Kidney epithelial cell (primary cell): ENCODE measurements around the gene ADPRHL1. TPM values are rescaled to one million over a fixed set of nuclear protein-coding genes. Genes with fewer than 3 reads are reported as not detected.
"Not testable (repeated sequence)": the region's sequence is repeated elsewhere in the genome, so short reads cannot be mapped to it uniquely, and the experiment has no call there.

Experiments
- DNase-seq: peaks from one replicate; pipeline ENCODE4 v3.0.0-alpha.2; 2010; ENCODE audit warnings: low read depth
- H3K27me3 ChIP-seq: 2 replicates; pipeline ENCODE4 v1.6.0; 2011; ENCODE audit warnings: low read length; ENCODE audit not compliant: control insufficient read depth, insufficient read depth
- H3K36me3 ChIP-seq: 2 replicates; pipeline ENCODE4 v1.5.1; 2011; ENCODE audit warnings: low read length; ENCODE audit not compliant: control insufficient read depth, insufficient read depth
- H3K4me3 ChIP-seq: 2 replicates; pipeline ENCODE4 v1.5.1; 2011; ENCODE audit warnings: low read depth, mild to moderate bottlenecking, control low read depth, low read length
- total RNA-seq: library from RNA; depleted of rRNA; stranded (reverse); fragments of >200 nt; gene quantifications from 2 replicates; pipeline ENCODE4 v1.2.3, GENCODE V29; 2015
- TF ChIP-seq, protein P1 (sequence below): IDR thresholded peaks from 2 replicates; pipeline ENCODE4 v1.5.1; 2011; ENCODE audit warnings: mild to moderate bottlenecking, moderate library complexity, low read length, control low read depth, inconsistent platforms; ENCODE audit not compliant: insufficient read depth, poor library complexity, severe bottlenecking

Gene ADPRHL1
- total RNA-seq, 1 donor from 2014 or later = 0.84 TPM

DNA sequence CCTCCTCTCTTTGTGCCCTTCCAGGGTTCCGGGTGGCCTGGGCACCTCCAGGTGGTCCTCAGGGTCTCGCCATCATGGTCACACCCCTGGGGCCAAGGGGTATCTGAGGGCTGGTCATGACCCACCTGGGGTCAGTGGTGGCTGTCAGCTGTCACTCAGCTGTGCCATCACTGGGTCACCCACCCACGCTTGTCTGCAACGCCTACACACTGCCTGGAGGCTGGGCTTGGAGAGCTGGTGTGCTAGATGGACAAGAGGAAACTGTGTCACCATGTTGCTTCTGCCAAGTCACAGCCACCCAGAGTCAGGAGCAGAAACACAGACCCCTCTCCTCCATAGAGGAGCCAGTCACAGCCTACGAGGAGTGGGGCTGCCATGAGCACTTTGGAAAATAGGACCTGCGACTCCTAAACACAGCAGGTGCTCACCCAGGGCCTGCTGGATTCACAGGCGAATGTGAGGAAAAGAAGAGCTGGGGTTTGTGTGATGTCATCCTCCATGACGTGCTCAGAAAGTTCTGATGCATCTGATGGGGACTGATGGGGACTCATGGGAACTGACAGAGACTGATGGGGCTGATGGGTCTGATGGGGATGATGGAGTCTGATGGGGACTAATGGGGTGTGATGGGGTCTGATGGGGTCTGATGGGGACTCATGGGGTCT is 78.6 kb downstream of the ADPRHL1 start:
- TF ChIP-seq, protein P1, sequence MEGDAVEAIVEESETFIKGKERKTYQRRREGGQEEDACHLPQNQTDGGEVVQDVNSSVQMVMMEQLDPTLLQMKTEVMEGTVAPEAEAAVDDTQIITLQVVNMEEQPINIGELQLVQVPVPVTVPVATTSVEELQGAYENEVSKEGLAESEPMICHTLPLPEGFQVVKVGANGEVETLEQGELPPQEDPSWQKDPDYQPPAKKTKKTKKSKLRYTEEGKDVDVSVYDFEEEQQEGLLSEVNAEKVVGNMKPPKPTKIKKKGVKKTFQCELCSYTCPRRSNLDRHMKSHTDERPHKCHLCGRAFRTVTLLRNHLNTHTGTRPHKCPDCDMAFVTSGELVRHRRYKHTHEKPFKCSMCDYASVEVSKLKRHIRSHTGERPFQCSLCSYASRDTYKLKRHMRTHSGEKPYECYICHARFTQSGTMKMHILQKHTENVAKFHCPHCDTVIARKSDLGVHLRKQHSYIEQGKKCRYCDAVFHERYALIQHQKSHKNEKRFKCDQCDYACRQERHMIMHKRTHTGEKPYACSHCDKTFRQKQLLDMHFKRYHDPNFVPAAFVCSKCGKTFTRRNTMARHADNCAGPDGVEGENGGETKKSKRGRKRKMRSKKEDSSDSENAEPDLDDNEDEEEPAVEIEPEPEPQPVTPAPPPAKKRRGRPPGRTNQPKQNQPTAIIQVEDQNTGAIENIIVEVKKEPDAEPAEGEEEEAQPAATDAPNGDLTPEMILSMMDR = no peak
- Histone ChIP-seq H3K4me3 (no peak overlapping the region), H3K36me3 (no peaks in the 10 kb centered on the region), H3K27me3 (peaks cover 14% of the 10 kb centered on the region)
- DNase-seq = no peak

DNA sequence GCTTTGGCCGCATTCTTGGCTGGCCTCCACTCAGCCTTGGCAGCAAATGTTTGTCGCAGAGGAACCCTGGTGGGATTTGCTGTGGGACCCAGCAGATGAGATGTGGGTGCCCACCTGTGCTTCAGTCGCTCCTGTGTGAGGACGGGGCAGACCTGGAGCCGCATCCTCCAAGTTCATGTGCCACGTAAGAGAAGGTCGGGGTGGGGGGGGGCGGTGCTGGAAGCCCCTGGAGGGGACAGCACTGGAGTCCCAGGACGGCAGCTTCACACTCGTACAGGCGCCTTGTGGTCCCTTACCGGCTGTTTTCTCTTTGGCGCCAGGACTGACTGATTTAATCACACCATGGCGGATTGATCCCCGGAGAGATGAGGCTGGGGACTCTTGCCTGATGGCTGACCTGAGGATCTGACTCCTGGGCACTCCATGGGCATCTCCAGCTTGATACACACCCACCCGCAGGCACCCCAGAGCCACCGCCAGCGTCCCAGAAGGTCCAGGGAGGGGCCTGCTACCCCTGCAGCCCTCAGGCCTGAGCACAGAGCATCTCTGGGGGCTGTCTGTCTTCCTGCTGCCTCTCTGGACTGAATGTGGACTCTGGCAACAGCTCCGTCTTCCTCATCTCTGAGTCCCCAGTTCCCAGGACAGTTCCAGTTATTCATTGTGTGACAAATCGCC is 79.3 kb downstream of the ADPRHL1 start:
- TF ChIP-seq, protein P1 = no peak
- peaks cover 12% of the 10 kb centered on the region for H3K27me3 ChIP-seq
- no peaks in the 10 kb centered on the region for H3K36me3 ChIP-seq
- DNase-seq = no peak
- no peak overlapping the region for H3K4me3 ChIP-seq

DNA sequence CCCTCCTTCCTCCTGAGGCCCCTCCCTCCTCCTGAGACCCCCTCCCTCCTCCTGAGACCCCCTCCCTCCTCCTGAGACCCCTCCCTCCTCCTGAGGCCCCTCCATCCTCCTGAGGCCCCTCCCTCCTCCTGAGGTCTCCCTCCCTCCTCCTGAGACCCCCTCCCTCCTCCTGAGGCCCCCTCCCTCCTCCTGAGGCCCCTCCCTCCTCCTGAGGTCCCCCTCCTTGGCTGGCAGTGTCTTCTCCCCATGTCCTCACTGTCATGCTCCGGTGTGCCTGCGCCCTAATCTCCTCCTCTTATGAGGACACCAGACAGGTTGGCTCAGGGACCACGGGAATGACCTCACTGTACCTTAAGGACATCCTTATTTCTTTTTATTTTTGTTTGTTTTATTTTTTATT is 81.6 kb downstream of the ADPRHL1 start:
- not testable (repeated sequence) for DNase-seq, H3K36me3 ChIP-seq, H3K4me3 ChIP-seq, H3K27me3 ChIP-seq

DNA sequence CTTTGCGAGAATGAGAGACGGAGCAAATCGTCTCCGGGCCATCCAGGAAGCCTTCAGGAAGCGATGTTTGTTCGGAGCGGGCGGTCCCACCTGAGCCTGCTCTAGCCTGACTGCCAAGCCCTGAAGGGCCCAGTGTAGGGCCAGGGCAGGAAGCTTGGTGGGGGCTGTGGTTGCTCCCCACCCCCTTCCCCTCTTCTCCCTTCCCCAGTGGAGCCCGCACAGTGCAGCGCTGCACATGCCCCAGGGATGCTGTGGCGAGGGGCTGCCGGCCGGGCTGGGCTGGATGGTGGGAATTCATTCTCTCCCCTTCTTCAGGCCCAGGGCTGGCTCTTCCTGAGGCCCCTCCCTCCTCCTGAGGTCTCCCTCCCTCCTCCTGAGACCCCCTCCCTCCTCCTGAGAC is 82.2 kb downstream of the ADPRHL1 start:
- Histone ChIP-seq H3K4me3 (no peak overlapping the region), H3K27me3 (peaks cover 7% of the 10 kb centered on the region), H3K36me3 (no peaks in the 10 kb centered on the region)
- no peak for DNase-seq
- TF ChIP-seq, protein P1 = no peak

DNA sequence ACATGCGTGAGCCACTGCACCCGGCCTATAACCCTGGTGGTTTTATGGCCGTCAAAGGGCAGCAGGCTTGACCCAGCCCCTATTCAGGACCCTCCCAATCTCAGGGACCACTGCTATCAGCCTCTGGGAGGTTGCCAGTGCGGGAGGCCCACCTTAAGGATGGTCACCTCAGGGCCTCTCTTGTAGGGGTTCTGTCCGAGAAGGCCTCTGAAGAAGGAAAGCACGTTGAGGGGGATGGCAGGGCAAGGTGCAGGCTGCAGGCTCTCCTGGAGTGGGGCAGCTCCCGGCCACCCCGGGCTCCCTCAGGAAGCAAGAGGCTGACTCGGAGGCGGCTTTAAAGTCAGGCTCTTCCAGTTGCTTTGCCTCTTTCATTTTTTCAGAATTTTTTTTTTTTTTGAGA is 83.4 kb downstream of the ADPRHL1 start:
- TF ChIP-seq, protein P1 = no peak
- Histone ChIP-seq H3K27me3 (peaks cover 6% of the 10 kb centered on the region), H3K4me3 (no peak overlapping the region), H3K36me3 (no peaks in the 10 kb centered on the region)
- DNase-seq = no peak

DNA sequence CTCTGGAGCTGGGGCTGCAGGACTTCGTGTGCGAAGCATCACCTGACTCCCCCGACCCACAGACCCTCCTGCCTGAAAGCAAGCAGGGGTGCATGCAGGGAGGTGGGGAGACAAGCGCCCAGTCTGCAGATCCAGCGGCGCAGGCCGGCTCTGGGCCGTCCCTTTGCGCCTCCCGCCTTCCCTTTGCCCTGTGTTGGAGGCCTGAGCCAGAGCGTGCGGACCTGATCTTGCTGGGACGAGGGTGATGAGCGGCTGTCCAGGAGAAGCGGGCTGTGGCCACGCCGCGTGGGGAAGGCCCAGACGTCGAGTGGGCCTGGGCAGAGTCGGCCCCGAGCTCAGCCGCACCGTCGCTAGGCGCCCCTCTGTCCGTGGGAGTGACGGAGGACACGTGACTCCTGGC is 84.1 kb downstream of the ADPRHL1 start:
- Histone ChIP-seq H3K27me3 (peaks cover 2% of the 10 kb centered on the region), H3K36me3 (no peaks in the 10 kb centered on the region), H3K4me3 (no peak overlapping the region)
- DNase-seq = no peak
- TF ChIP-seq, protein P1 = no peak

DNA sequence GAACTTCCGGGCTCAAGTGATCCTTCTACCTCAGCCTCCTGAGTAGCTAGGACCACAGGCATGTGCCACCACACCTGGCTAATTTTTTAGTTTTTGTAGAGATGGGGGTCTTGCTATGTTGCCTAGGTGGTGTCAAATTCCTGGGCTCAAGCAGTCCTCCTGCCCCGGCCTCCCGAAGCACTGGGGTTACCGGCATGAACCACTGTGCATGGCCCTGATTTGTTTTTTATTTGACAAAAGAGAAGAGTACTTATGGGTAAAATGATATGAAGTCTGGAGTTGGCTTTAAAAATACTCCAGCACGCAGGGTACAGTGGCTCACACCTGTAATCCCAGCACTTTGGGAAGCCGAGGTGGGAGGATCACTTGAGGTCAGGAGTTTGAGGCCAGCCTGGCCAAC is 84.9 kb downstream of the ADPRHL1 start:
- H3K27me3 ChIP-seq, DNase-seq, H3K4me3 ChIP-seq, H3K36me3 ChIP-seq: not testable (repeated sequence)
